Measurements from ENCODE around the gene ATP6V0E2. TPM values are rescaled to one million over a fixed set of nuclear protein-coding genes. Genes with fewer than 3 reads are reported as not detected.
A peak's percentile ranks its signal among the peaks of the same experiment; 100 is the strongest.

The ATP6V0E2 gene
- total RNA-seq, 2 donors from 2014 or later = 15.3 to 16.1 TPM

- Mint-ChIP-seq H3K9me3 (no peaks in the 10 kb centered on the region), H3K4me3 (no peak overlapping the region), H3K4me1 (peaks cover 25% of the 10 kb centered on the region), H3K27me3 (ENCODE audit: insufficient read depth) (peaks cover 2% of the 10 kb centered on the region), H3K36me3 (ENCODE audit: low read depth) (no peaks in the 10 kb centered on the region), H3K27ac (no peak overlapping the region)
- H3K27me3 ChIP-seq (ENCODE audit: control insufficient read depth, insufficient read depth, low read length, poor library complexity, severe bottlenecking) = no peaks in the 10 kb centered on the region
- H3K9ac ChIP-seq (ENCODE audit: extremely low read depth, low read length, poor library complexity, severe bottlenecking) = no peak overlapping the region
- no peaks in the 10 kb centered on the region for H3K9me3 ChIP-seq (ENCODE audit: control insufficient read depth, low read length)
- peak; percentile 22 for DNase-seq
- no peak overlapping the region for H3K4me3 ChIP-seq (ENCODE audit: low read length)
- H3K36me3 ChIP-seq (ENCODE audit: control insufficient read depth, insufficient read depth, low read length) = no peaks in the 10 kb centered on the region
- WGBS, 2 experiments (ENCODE audit: insufficient coverage in 1 of 2, insufficient read length in 1 of 2) = 89 to 92% methylated on average over 8 to 9 of the region's 9 CpGs
- no peak for TF ChIP-seq CTCF (conservative IDR thresholded peaks at IDR 0.05)
- H3K27ac ChIP-seq (ENCODE audit: low read depth, low read length) = no peak overlapping the region
- H3K4me1 ChIP-seq (ENCODE audit: control insufficient read depth, insufficient read depth, low read length) = peaks cover 18% of the 10 kb centered on the region
Observed at GRCh38 chr7:149851449-149851848, 22.3 kb upstream of the ATP6V0E2 start.

- no peak for TF ChIP-seq CTCF (conservative IDR thresholded peaks at IDR 0.05)
- Histone ChIP-seq H3K36me3 (ENCODE audit: control insufficient read depth, insufficient read depth, low read length) (no peaks in the 10 kb centered on the region), H3K9ac (ENCODE audit: extremely low read depth, low read length, poor library complexity, severe bottlenecking) (no peak overlapping the region), H3K4me3 (ENCODE audit: low read length) (no peak overlapping the region), H3K9me3 (ENCODE audit: control insufficient read depth, low read length) (no peaks in the 10 kb centered on the region), H3K4me1 (ENCODE audit: control insufficient read depth, insufficient read depth, low read length) (peaks cover 18% of the 10 kb centered on the region), H3K27ac (ENCODE audit: low read depth, low read length) (no peak overlapping the region), H3K27me3 (ENCODE audit: control insufficient read depth, insufficient read depth, low read length, poor library complexity, severe bottlenecking) (no peaks in the 10 kb centered on the region)
- Mint-ChIP-seq H3K4me3 (no peak overlapping the region), H3K36me3 (ENCODE audit: low read depth) (no peaks in the 10 kb centered on the region), H3K4me1 (peaks cover 25% of the 10 kb centered on the region), H3K9me3 (no peaks in the 10 kb centered on the region), H3K27ac (no peak overlapping the region), H3K27me3 (ENCODE audit: insufficient read depth) (peaks cover 2% of the 10 kb centered on the region)
- WGBS, 2 experiments (ENCODE audit: insufficient coverage in 1 of 2, insufficient read length in 1 of 2) = 92 to 100% methylated on average over 3 to 9 of the region's 9 CpGs
- DNase-seq = peak; percentile 29
Observed at GRCh38 chr7:149853157-149853556, 20.6 kb upstream of the ATP6V0E2 start.

GRCh38 chr7:149854611-149855360 is 19.0 kb upstream of the ATP6V0E2 start:
- Mint-ChIP-seq H3K4me1 (peaks cover 25% of the 10 kb centered on the region), H3K4me3 (peak overlapping the region; percentile 39), H3K36me3 (ENCODE audit: low read depth) (no peaks in the 10 kb centered on the region), H3K27ac (peak overlapping the region; percentile 83), H3K27me3 (ENCODE audit: insufficient read depth) (peaks cover 5% of the 10 kb centered on the region), H3K9me3 (no peaks in the 10 kb centered on the region)
- Histone ChIP-seq H3K36me3 (ENCODE audit: control insufficient read depth, insufficient read depth, low read length) (no peaks in the 10 kb centered on the region), H3K9ac (ENCODE audit: extremely low read depth, low read length, poor library complexity, severe bottlenecking) (peak overlapping the region; percentile 40), H3K27ac (ENCODE audit: low read depth, low read length) (no peak overlapping the region), H3K27me3 (ENCODE audit: control insufficient read depth, insufficient read depth, low read length, poor library complexity, severe bottlenecking) (no peaks in the 10 kb centered on the region), H3K9me3 (ENCODE audit: control insufficient read depth, low read length) (no peaks in the 10 kb centered on the region), H3K4me3 (ENCODE audit: low read length) (no peak overlapping the region), H3K4me1 (ENCODE audit: control insufficient read depth, insufficient read depth, low read length) (peaks cover 18% of the 10 kb centered on the region)
- DNase-seq = peak; percentile 91
- no peak for TF ChIP-seq CTCF (conservative IDR thresholded peaks at IDR 0.05)
- WGBS, 2 experiments (ENCODE audit: insufficient coverage in 1 of 2, insufficient read length in 1 of 2) = 33 to 34% methylated on average over 11 to 12 of the region's 13 CpGs

Data from endodermal cell (in vitro differentiated cells).